Smooth muscle cell (in vitro differentiated cells): Measurements from ENCODE around the gene FLNC. TPM values are rescaled to one million over a fixed set of nuclear protein-coding genes. Genes with fewer than 3 reads are reported as not detected.

ENCODE experiments used
- DNase-seq: peaks from one replicate; lab custom pipeline; 2025; ENCODE audit not compliant: unreplicated experiment; lab: John Stamatoyannopoulos, UW
- H2AFZ ChIP-seq: fragments of 200-600 bp; sonication (generic); 2 replicates; pipeline ENCODE4 v1.6.0; 2016; ENCODE audit warnings: antibody characterized with exemption, low read depth, mild to moderate bottlenecking
- H3F3A ChIP-seq: fragments of 200-600 bp; sonication (generic); 2 replicates; pipeline ENCODE4 v1.6.0; 2017; ENCODE audit warnings: antibody characterized with exemption, low read depth
- H3K27ac ChIP-seq: fragments of 200-600 bp; sonication (generic); 2 replicates; pipeline ENCODE4 v1.5.1; 2016; ENCODE audit warnings: low read depth, mild to moderate bottlenecking
- H3K27me3 ChIP-seq: fragments of 200-600 bp; sonication (generic); 2 replicates; pipeline ENCODE4 v1.6.1; 2016; ENCODE audit warnings: low read depth, mild to moderate bottlenecking
- H3K36me3 ChIP-seq: fragments of 200-600 bp; sonication (generic); 2 replicates; pipeline ENCODE4 v1.5.1; 2016; ENCODE audit warnings: low read depth
- H3K4me1 ChIP-seq: fragments of 200-600 bp; sonication (generic); 2 replicates; pipeline ENCODE4 v1.5.1; 2016; ENCODE audit warnings: low read depth
- H3K4me2 ChIP-seq: fragments of 200-600 bp; sonication (generic); 2 replicates; pipeline ENCODE4 v1.6.0; 2016; ENCODE audit warnings: mild to moderate bottlenecking
- H3K4me3 ChIP-seq: fragments of 200-600 bp; sonication (generic); 2 replicates; pipeline ENCODE4 v1.5.1; 2016; ENCODE audit warnings: mild to moderate bottlenecking
- H3K79me2 ChIP-seq: fragments of 200-600 bp; sonication (generic); 2 replicates; pipeline ENCODE4 v1.6.0; 2016; ENCODE audit warnings: low read depth, mild to moderate bottlenecking
- H3K9ac ChIP-seq: fragments of 200-600 bp; sonication (generic); 2 replicates; pipeline ENCODE4 v1.6.0; 2016; ENCODE audit warnings: low read depth
- H3K9me3 ChIP-seq: fragments of 200-600 bp; sonication (generic); replicated peaks from 2 replicates; pipeline ENCODE4 v1.5.1; 2016; ENCODE audit warnings: low read depth
- H4K20me1 ChIP-seq: fragments of 200-600 bp; sonication (generic); 2 replicates; pipeline ENCODE4 v1.6.0; 2016; ENCODE audit warnings: low read depth
- WGBS: methylation state at CpG from one replicate; pipeline ENCODE4 v1.1.7; 2016; ENCODE audit warnings: low lambda C conversion rate; 5-methylcytosine and 5-hydroxymethylcytosine counted together
- polyA plus RNA-seq: library from polyadenylated mRNA; unstranded; fragments of >200 nt; fragmentation: Nextera tagmentation; extraction: Ambion mirVana; gene quantifications from 2 replicates; pipeline ENCODE4 v1.2.1, GENCODE V29; 2016
- total RNA-seq: library from RNA; depleted of rRNA; stranded (reverse); fragments of >200 nt; gene quantifications from 2 replicates; pipeline ENCODE4 v1.2.3, GENCODE V29; 2014
- TF ChIP-seq, protein P1 (sequence below): fragments of 200-600 bp; sonication (generic); IDR thresholded peaks from 2 replicates; pipeline ENCODE4 v1.5.1; 2017; ENCODE audit warnings: borderline replicate concordance, mild to moderate bottlenecking, antibody characterized with exemption; ENCODE audit not compliant: insufficient read depth, poor library complexity, severe bottlenecking

The FLNC gene
- total and polyA plus RNA-seq, 2 experiments from 2014 or later, result 31.7 to 34.2 TPM

GRCh38 chr7:128883622-128884448 lies 53.6 kb downstream of the FLNC start:
- H4K20me1 ChIP-seq, result no peaks in the 10 kb centered on the region
- no peak overlapping the region for H2AFZ ChIP-seq
- no peaks in the 10 kb centered on the region for H3K79me2 ChIP-seq
- no peak overlapping the region for H3K4me2 ChIP-seq
- TF ChIP-seq, protein P1, sequence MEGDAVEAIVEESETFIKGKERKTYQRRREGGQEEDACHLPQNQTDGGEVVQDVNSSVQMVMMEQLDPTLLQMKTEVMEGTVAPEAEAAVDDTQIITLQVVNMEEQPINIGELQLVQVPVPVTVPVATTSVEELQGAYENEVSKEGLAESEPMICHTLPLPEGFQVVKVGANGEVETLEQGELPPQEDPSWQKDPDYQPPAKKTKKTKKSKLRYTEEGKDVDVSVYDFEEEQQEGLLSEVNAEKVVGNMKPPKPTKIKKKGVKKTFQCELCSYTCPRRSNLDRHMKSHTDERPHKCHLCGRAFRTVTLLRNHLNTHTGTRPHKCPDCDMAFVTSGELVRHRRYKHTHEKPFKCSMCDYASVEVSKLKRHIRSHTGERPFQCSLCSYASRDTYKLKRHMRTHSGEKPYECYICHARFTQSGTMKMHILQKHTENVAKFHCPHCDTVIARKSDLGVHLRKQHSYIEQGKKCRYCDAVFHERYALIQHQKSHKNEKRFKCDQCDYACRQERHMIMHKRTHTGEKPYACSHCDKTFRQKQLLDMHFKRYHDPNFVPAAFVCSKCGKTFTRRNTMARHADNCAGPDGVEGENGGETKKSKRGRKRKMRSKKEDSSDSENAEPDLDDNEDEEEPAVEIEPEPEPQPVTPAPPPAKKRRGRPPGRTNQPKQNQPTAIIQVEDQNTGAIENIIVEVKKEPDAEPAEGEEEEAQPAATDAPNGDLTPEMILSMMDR, result peak; percentile 89
- H3K36me3 ChIP-seq, result no peaks in the 10 kb centered on the region
- H3K27ac ChIP-seq, result no peak overlapping the region
- H3K4me1 ChIP-seq, result no peaks in the 10 kb centered on the region
- peak; percentile 62 for DNase-seq
- H3K27me3 ChIP-seq, result no peaks in the 10 kb centered on the region
- H3F3A ChIP-seq, result no peaks in the 10 kb centered on the region
- H3K9me3 ChIP-seq, result no peaks in the 10 kb centered on the region
- WGBS, result 47% methylated on average over 19 of the region's 19 CpGs
- no peak overlapping the region for H3K9ac ChIP-seq
- H3K4me3 ChIP-seq, result no peak overlapping the region

GRCh38 chr7:128884561-128885369 lies 54.6 kb downstream of the FLNC start:
- H3K27me3 ChIP-seq, result no peaks in the 10 kb centered on the region
- no peak overlapping the region for H3K27ac ChIP-seq
- no peak overlapping the region for H3K4me3 ChIP-seq
- no peak for DNase-seq
- H3K36me3 ChIP-seq, result no peaks in the 10 kb centered on the region
- no peaks in the 10 kb centered on the region for H4K20me1 ChIP-seq
- no peaks in the 10 kb centered on the region for H3K4me1 ChIP-seq
- H3F3A ChIP-seq, result no peaks in the 10 kb centered on the region
- WGBS, result 88% methylated on average over 26 of the region's 26 CpGs
- H3K4me2 ChIP-seq, result no peak overlapping the region
- TF ChIP-seq, protein P1, result no peak
- H3K9ac ChIP-seq, result no peak overlapping the region
- H3K9me3 ChIP-seq, result no peaks in the 10 kb centered on the region
- no peak overlapping the region for H2AFZ ChIP-seq
- no peaks in the 10 kb centered on the region for H3K79me2 ChIP-seq

DNA sequence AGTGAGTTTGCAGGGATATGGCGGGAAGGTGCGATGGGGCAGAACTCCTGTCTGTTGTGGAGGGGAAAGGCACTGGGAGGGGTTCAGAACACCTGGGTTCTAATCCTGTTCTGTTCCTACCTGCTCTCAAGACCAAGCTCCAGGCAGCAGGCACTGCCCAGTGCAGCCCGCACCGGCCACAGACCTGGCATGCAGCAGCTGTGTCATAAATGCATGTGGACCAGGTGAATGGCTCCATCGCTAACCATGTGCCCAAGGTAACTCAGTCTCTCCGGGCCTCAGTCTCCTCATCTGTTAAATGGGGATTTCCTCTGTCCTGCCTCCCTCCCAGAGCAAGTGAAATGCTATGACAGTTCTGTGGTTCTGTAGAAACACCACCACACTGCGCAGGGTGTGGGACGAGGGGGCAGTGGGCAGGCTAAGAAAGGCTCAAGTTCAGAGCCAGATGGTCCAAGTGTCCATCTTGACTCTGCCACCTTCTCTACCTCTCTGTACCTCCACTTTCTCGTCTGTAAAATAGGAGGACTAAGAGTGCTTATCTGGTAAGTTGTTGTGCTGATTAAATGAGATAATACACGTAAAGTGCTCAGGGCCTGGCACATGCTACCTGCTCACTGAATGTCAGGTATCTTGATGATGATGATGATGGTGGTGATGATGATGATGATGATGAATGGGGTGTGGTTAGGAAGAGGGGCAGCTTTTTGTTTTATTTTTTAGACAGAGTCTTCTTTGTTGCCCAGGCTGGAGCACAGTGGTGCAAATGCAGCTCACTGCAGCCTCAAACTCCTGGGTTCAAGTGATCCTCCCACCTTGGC lies 55.4 kb downstream of the FLNC start:
- Histone ChIP-seq H3K36me3 (no peaks in the 10 kb centered on the region), H3K4me1 (no peaks in the 10 kb centered on the region), H3K79me2 (no peaks in the 10 kb centered on the region), H3K9ac (no peak overlapping the region), H3K27ac (no peak overlapping the region), H3K4me2 (no peak overlapping the region), H3F3A (no peaks in the 10 kb centered on the region), H3K27me3 (no peaks in the 10 kb centered on the region), H3K9me3 (no peaks in the 10 kb centered on the region), H3K4me3 (no peak overlapping the region), H4K20me1 (no peaks in the 10 kb centered on the region), H2AFZ (no peak overlapping the region)
- WGBS, result 95% methylated on average over 10 of the region's 10 CpGs
- TF ChIP-seq, protein P1, result no peak
- DNase-seq, result no peak
